Endothelial cell of umbilical vein (primary cell): Measurements from ENCODE around the gene GPD1. TPM values are rescaled to one million over a fixed set of nuclear protein-coding genes. Genes with fewer than 3 reads are reported as not detected.

ENCODE experiments used
- BruUV-seq: library from RNA; stranded (reverse); fragments of 400-500 nt; replicated peaks from 2 replicates; lab custom pipeline; 2021; lab: Mats Ljungman, UMichigan
- CTCF ChIA-PET: fragments of 300-600, 350-600 bp; sonication (Branson Sonifier 250); formaldehyde crosslinking; loops from one replicate; lab custom pipeline; 2021; ENCODE audit warnings: antibody characterized with exemption, inconsistent platforms; lab: Charles Lee
- POLR2A ChIA-PET: fragments of 300-600, 350-600 bp; sonication (Branson Sonifier 250); formaldehyde crosslinking; loops from one replicate; lab custom pipeline; 2021; ENCODE audit warnings: antibody characterized with exemption, inconsistent platforms; lab: Charles Lee
- DNase-seq: peaks from one replicate; pipeline ENCODE4 v3.0.0-alpha.2; 2011; ENCODE audit warnings: low read depth, low spot score
- FAIRE-seq: peaks from 2 replicates; lab custom pipeline; 2011; peaks lifted over from hg19 to GRCh38; lab: Jason Lieb, UNC
- H2AFZ ChIP-seq: 2 replicates; pipeline ENCODE4 v1.6.0; 2012; ENCODE audit warnings: low read depth, low read length, control low read depth, inconsistent platforms
- H3K27ac ChIP-seq: 2 replicates; pipeline ENCODE4 v1.5.1; 2011; ENCODE audit warnings: low read depth, mild to moderate bottlenecking, control low read depth, low read length, moderate library complexity; ENCODE audit not compliant: insufficient read depth
- H3K27me3 ChIP-seq, 2 experiments: 2 replicates each; pipeline versions ENCODE4 v1.6.0 to v1.6.1; 2011; ENCODE audit warnings: low read length in 2 of 2, mixed read lengths in 1 of 2; ENCODE audit not compliant: control insufficient read depth in 2 of 2, insufficient read depth in 2 of 2
- H3K36me3 ChIP-seq, 2 experiments: 2 replicates in 1 of 2; 3 replicates in 1 of 2; pipeline ENCODE4 v1.5.1; 2011; ENCODE audit warnings: low read length in 2 of 2, mild to moderate bottlenecking in 1 of 2, moderate library complexity in 1 of 2; ENCODE audit not compliant: control insufficient read depth in 2 of 2, insufficient read depth in 2 of 2; ENCODE audit errors: extremely low read depth in 1 of 2
- H3K4me1 ChIP-seq: 3 replicates; pipeline ENCODE4 v1.5.1; 2011; ENCODE audit warnings: mild to moderate bottlenecking, low read length; ENCODE audit not compliant: control insufficient read depth, insufficient read depth; ENCODE audit errors: extremely low read depth
- H3K4me2 ChIP-seq: 2 replicates; pipeline ENCODE4 v1.6.1; 2011; ENCODE audit warnings: low read length, control low read depth, mixed read lengths; ENCODE audit not compliant: insufficient read depth
- H3K4me3 ChIP-seq, 3 experiments: fragments of 200-600 bp in 1 of 3; sonication (generic), shearing (Covaris generic) in 1 of 3; replicated peaks in 1 of 3; 2 replicates each; pipeline ENCODE4 v1.5.1; 2011 to 2016; ENCODE audit warnings: control low read depth in 3 of 3, low read length in 3 of 3, mild to moderate bottlenecking in 2 of 3, inconsistent platforms in 1 of 3, low read depth in 1 of 3, moderate library complexity in 1 of 3; ENCODE audit not compliant: insufficient read depth in 1 of 3
- H3K79me2 ChIP-seq: 2 replicates; pipeline ENCODE4 v1.6.0; 2012; ENCODE audit warnings: low read length, inconsistent platforms; ENCODE audit not compliant: control insufficient read depth, insufficient read depth
- H3K9ac ChIP-seq: replicated peaks from 2 replicates; pipeline ENCODE3; 2011; ENCODE audit warnings: low read length, control low read depth; ENCODE audit not compliant: insufficient read depth; ENCODE audit errors: extremely low read depth
- H3K9me1 ChIP-seq: replicated peaks from 3 replicates; pipeline ENCODE4 v1.6.0; 2011; ENCODE audit warnings: mild to moderate bottlenecking, low read length; ENCODE audit not compliant: control insufficient read depth, insufficient read depth; ENCODE audit errors: extremely low read depth
- H3K9me3 ChIP-seq: replicated peaks from 2 replicates; pipeline ENCODE4 v1.5.1; 2012; ENCODE audit warnings: low read length, inconsistent platforms; ENCODE audit not compliant: control insufficient read depth, insufficient read depth
- H4K20me1 ChIP-seq: replicated peaks from 2 replicates; pipeline ENCODE3; 2011; ENCODE audit warnings: mild to moderate bottlenecking, low read length; ENCODE audit not compliant: control insufficient read depth, insufficient read depth; ENCODE audit errors: extremely low read depth
- EZH2 ChIP-seq: IDR thresholded peaks from 2 replicates; pipeline ENCODE4 v1.6.1; 2012; ENCODE audit warnings: borderline replicate concordance, low read depth, mild to moderate bottlenecking, moderate library complexity, low read length, inconsistent platforms; ENCODE audit not compliant: severe bottlenecking
- FOS ChIP-seq: IDR thresholded peaks from 2 replicates; pipeline ENCODE4 v1.6.1; 2011; ENCODE audit warnings: mild to moderate bottlenecking, low read length, moderate library complexity, borderline replicate concordance; ENCODE audit not compliant: insufficient read depth
- GATA2 ChIP-seq: IDR thresholded peaks from 2 replicates; pipeline ENCODE4 v1.7.0; 2011; ENCODE audit warnings: low read depth, mild to moderate bottlenecking, moderate library complexity, mixed read lengths, low read length; ENCODE audit not compliant: insufficient read length, insufficient read depth
- JUN ChIP-seq: IDR thresholded peaks from 2 replicates; pipeline ENCODE4 v1.6.1; 2011; ENCODE audit warnings: borderline replicate concordance, low read depth; ENCODE audit not compliant: insufficient read length, insufficient read depth
- MAX ChIP-seq: IDR thresholded peaks from 2 replicates; pipeline ENCODE4 v1.6.1; 2011; ENCODE audit not compliant: insufficient read depth, insufficient read length
- MYC ChIP-seq: IDR thresholded peaks from one replicate; pipeline ENCODE4 v1.6.1; 2011; ENCODE audit warnings: mild to moderate bottlenecking, low read depth, low read length
- POLR2AphosphoS5 ChIP-seq: IDR thresholded peaks from 2 replicates; pipeline ENCODE4 v1.6.1; 2012; ENCODE audit warnings: low read depth, mild to moderate bottlenecking, control low read depth, low read length, moderate library complexity; ENCODE audit not compliant: insufficient read depth
- dilution Hi-C: fragments of 300-500 bp; cut with MboI; formaldehyde crosslinking; loops from one replicate; pipeline ENCODE4 v1.15.0; 2019; ENCODE audit warnings: low sequenced_read_pairs; ENCODE audit not compliant: extremely low pct_ligation_motif_present
- intact Hi-C: fragments of 100-400 bp; cut with micrococcal nuclease; formaldehyde crosslinking; loops from one replicate; pipeline ENCODE4 v1.10.0; 2022
- polyA plus RNA-seq, 4 experiments: library from polyadenylated mRNA; depleted of rRNA in 3 of 4; stranded (reverse) in 3 of 4; unstranded in 1 of 4; fragments of >200 nt; gene quantifications; 2 replicates each; pipeline versions ENCODE4 v1.2.1 to v1.2.3, GENCODE V29; 2011 to 2012; ENCODE audit warnings: missing spikeins in 1 of 4
- total RNA-seq: library from RNA; stranded (reverse); gene quantifications from 2 replicates; pipeline ENCODE4 v1.2.3, GENCODE V29; 2021

Gene GPD1
- total and polyA plus RNA-seq, 2 donors (not counting 3 experiments of a cell fraction or from before 2014, with no cell fraction given): 0.07 TPM; not detected in 1

DNA sequence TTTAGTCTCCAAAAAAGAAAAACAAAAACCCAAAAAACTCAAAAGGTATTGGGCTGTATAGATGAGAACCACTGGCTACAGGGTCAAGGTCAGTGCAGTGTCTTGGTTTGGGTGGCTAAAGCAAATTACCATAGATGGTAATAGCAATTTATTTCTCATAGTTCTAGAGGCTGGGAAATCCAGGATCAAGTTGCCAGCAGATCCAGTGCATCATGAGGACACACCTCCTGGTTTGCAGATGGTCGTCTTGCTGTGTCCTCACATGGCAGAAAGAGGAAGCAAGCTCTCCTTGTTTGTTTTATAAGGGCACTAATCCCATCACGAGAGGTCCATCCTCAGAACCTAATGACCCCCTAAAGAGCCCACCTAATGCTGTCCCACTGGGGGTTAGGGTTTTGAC, 19.4 kb downstream of the GPD1 start:
- Histone ChIP-seq H3K36me3 (peaks cover 0 to 12% of the 10 kb centered on the region in 2 experiments), H3K4me3 (no peak overlapping the region), H3K9me1 (no peaks in the 10 kb centered on the region), H4K20me1 (no peaks in the 10 kb centered on the region), H3K4me2 (no peak overlapping the region), H3K27me3 (no peaks in the 10 kb centered on the region), H2AFZ (no peak overlapping the region), H3K9ac (no peak overlapping the region), H3K79me2 (no peaks in the 10 kb centered on the region), H3K27ac (no peak overlapping the region), H3K9me3 (no peaks in the 10 kb centered on the region), H3K4me1 (peaks cover 5% of the 10 kb centered on the region)
- dilution Hi-C loops: no loop called here
- FAIRE-seq (no peak), DNase-seq (no peak)
- intact Hi-C loops: no loop called here
- ChIA-PET CTCF (interaction anchor here (2.0 kb wide), 1 partner anchor 53 kb away, joined by 5 read pairs; no protein-coding TSS in a partner anchor), POLR2A (no interaction called here)
- no peak for TF ChIP-seq JUN
- TF ChIP-seq GATA2: no peak
- no peak for TF ChIP-seq EZH2
- no peak for TF ChIP-seq POLR2AphosphoS5
- TF ChIP-seq FOS: no peak
- TF ChIP-seq MYC: no peak
- no TSS peak for BruUV-seq

DNA sequence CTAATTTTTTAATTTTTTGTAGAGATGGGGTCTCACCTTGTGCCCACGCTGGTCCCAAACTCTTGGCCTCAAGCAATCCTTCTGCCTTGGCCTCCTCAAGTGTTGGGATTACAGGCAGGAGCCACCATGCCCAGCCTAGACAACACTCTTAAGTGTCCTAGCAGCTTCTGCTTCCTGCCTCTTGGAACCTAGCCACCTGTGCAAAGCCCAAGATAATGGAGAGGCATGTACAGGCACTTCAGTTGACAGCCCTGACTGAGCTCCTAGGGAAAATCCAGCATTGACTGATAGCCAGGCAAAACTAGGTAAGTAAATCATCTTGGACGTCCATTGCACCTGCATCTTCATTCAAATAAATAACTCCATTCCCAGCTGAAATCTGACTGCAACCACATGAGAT, 23.7 kb downstream of the GPD1 start:
- no peak overlapping the region for H3K4me3 ChIP-seq
- no peak for FAIRE-seq
- TF ChIP-seq MAX: no peak
- no peaks in the 10 kb centered on the region for H3K9me1 ChIP-seq
- H3K9me3 ChIP-seq: no peaks in the 10 kb centered on the region
- no peaks in the 10 kb centered on the region for H3K79me2 ChIP-seq
- intact Hi-C loops (no loop called here), dilution Hi-C loops (no loop called here)
- BruUV-seq: no TSS peak
- no peaks in the 10 kb centered on the region for H4K20me1 ChIP-seq
- H3K4me2 ChIP-seq: no peak overlapping the region
- no peaks in the 10 kb centered on the region for H3K27me3 ChIP-seq
- DNase-seq: no peak
- H3K4me1 ChIP-seq: peaks cover 5% of the 10 kb centered on the region
- no peak overlapping the region for H3K27ac ChIP-seq
- peaks cover 5 to 22% of the 10 kb centered on the region in 2 experiments for H3K36me3 ChIP-seq
- no peak overlapping the region for H2AFZ ChIP-seq
- ChIA-PET CTCF (interaction anchor here (1.0 to 4.2 kb wide), 2 partner anchors 16 to 48 kb away, joined by 3 to 22 read pairs; partner anchors contain the start of gene COX14), POLR2A (no interaction called here)
- H3K9ac ChIP-seq: no peak overlapping the region
